CD4-positive, alpha-beta T cell (primary cell): ENCODE measurements around the gene GOLPH3L. TPM values are rescaled to one million over a fixed set of nuclear protein-coding genes. Genes with fewer than 3 reads are reported as not detected.
A peak's percentile ranks its signal among the peaks of the same experiment; 100 is the strongest.
"Not testable (repeated sequence)": the region's sequence is repeated elsewhere in the genome, so short reads cannot be mapped to it uniquely, and the experiment has no call there.

Source experiments
- ATAC-seq: fragments of 200-7000 bp; cut with Tn5 transposase; one replicate; pipeline ENCODE4 v1.10.0; 2022; ENCODE audit warnings: mild to moderate bottlenecking; ENCODE audit not compliant: poor library complexity
- CTCF ChIA-PET: fragments of 350-600 bp; sonication (Branson Sonifier 250); formaldehyde crosslinking; loops from one replicate; lab custom pipeline; 2021; ENCODE audit warnings: antibody characterized with exemption, inconsistent platforms; lab: Charles Lee
- POLR2A ChIA-PET: fragments of 350-600 bp; sonication (Branson Sonifier 250); formaldehyde crosslinking; loops from one replicate; lab custom pipeline; 2021; ENCODE audit warnings: antibody characterized with exemption, inconsistent platforms; lab: Charles Lee
- DNase-seq, 14 experiments: peaks; one replicate each; pipeline ENCODE4 v3.0.0-alpha.2; 2013 to 2020; ENCODE audit warnings: mixed read lengths in 2 of 14
- H3K27ac ChIP-seq, 2 donors: one replicate each; pipeline versions ENCODE4 v1.5.1 to v1.7.0; 2013; ENCODE audit warnings: low read length in 2 of 2, low read depth in 1 of 2, mild to moderate bottlenecking in 1 of 2
- H3K27me3 ChIP-seq, 2 experiments: 1 replicate in 1 of 2; 2 replicates in 1 of 2; pipeline versions ENCODE4 v1.6.1 to v1.7.0; 2013; ENCODE audit warnings: low read length in 2 of 2, control low read depth in 1 of 2, mild to moderate bottlenecking in 1 of 2, moderate library complexity in 1 of 2; ENCODE audit not compliant: insufficient read depth in 2 of 2, control insufficient read depth in 1 of 2
- H3K36me3 ChIP-seq: one replicate; pipeline ENCODE4 v1.6.1; 2013; ENCODE audit warnings: low read length, control low read depth; ENCODE audit not compliant: insufficient read depth
- H3K4me1 ChIP-seq: one replicate; pipeline ENCODE4 v1.6.1; 2013; ENCODE audit warnings: low read length, control low read depth; ENCODE audit not compliant: insufficient read depth
- H3K4me3 ChIP-seq: one replicate; pipeline ENCODE4 v1.5.1; 2013; ENCODE audit warnings: mild to moderate bottlenecking, low read length, moderate library complexity
- H3K9me3 ChIP-seq, 2 experiments: 1 replicate in 1 of 2; 2 replicates in 1 of 2; pipeline versions ENCODE4 v1.6.1 to v1.7.0; 2013; ENCODE audit warnings: low read length in 2 of 2, mild to moderate bottlenecking in 2 of 2, control low read depth in 1 of 2, moderate library complexity in 1 of 2; ENCODE audit not compliant: control insufficient read depth in 1 of 2, insufficient read depth in 1 of 2
- H3K27ac Mint-ChIP-seq: one replicate; pipeline ENCODE4 v1.8.0; 2020; ENCODE audit warnings: mixed read lengths
- H3K27me3 Mint-ChIP-seq: one replicate; pipeline ENCODE4 v1.8.0; 2021; ENCODE audit warnings: mixed read lengths
- H3K36me3 Mint-ChIP-seq: one replicate; pipeline ENCODE4 v1.8.0; 2021; ENCODE audit warnings: low read depth, mixed read lengths
- H3K4me1 Mint-ChIP-seq: one replicate; pipeline ENCODE4 v1.8.0; 2021; ENCODE audit warnings: low read depth, mixed read lengths
- H3K4me3 Mint-ChIP-seq: one replicate; pipeline ENCODE4 v1.8.0; 2020; ENCODE audit warnings: mild to moderate bottlenecking, mixed read lengths
- H3K9me3 Mint-ChIP-seq: one replicate; pipeline ENCODE4 v1.8.0; 2020; ENCODE audit warnings: mixed read lengths
- CTCF ChIP-seq: fragments of 200-600 bp; IDR thresholded peaks from one replicate; pipeline ENCODE4 v1.8.0; 2022; ENCODE audit warnings: antibody characterized with exemption, mild to moderate bottlenecking
- intact Hi-C, 2 experiments: fragments of 100-400 bp; cut with DNase I in 1 of 2; cut with micrococcal nuclease in 1 of 2; formaldehyde crosslinking; loops; one replicate each; pipeline versions ENCODE4 v1.15.1 to v1.9.0; 2023 to 2025; cut with DNase I, micrococcal nuclease
- total RNA-seq, 174 experiments: library from RNA in 2 of 174; stranded (reverse) in 2 of 174; gene quantifications; one replicate each; pipeline ENCODE4 v1.2.3 and lab custom pipeline; 2021 to 2026

Gene GOLPH3L
- total RNA-seq, 2 experiments from 2014 or later = 2.4 to 2.6 TPM

- no peaks in the 10 kb centered on the region for H3K36me3 Mint-ChIP-seq
- ChIA-PET POLR2A (no interaction called here), CTCF (no interaction called here)
- DNase-seq (peak in 1 of 14 experiments; percentile 13), ATAC-seq (no peak)
- Histone ChIP-seq H3K4me3 (no peak within 1 kb of the TSS), H3K27ac (no peak within 1 kb of the TSS), H3K36me3 (no peaks in the 10 kb centered on the region), H3K4me1 (no peaks in the 10 kb centered on the region), H3K27me3 (no peaks in the 10 kb centered on the region), H3K9me3 (peaks cover 0 to 8% of the 10 kb centered on the region in 2 experiments)
- no peak for TF ChIP-seq CTCF
- no peaks in the 10 kb centered on the region for H3K4me1 Mint-ChIP-seq
- H3K27ac Mint-ChIP-seq = no peak within 1 kb of the TSS
- H3K9me3 Mint-ChIP-seq = no peaks in the 10 kb centered on the region
- H3K27me3 Mint-ChIP-seq = no peaks in the 10 kb centered on the region
- no peak within 1 kb of the TSS for H3K4me3 Mint-ChIP-seq
- intact Hi-C loops = no loop called here
Measured at GRCh38 chr1:150720703-150721102, 23.7 kb upstream of the GOLPH3L start, which contains the start of gene HORMAD1. Gene HORMAD1 (minus strand): TSS chr1:150720895. CDS start chr1:150719505, 1,390 bp downstream.

- no peak overlapping the region for H3K4me3 Mint-ChIP-seq
- Histone ChIP-seq H3K9me3 (peaks cover 0 to 8% of the 10 kb centered on the region in 2 experiments), H3K4me3 (no peak overlapping the region), H3K36me3 (no peaks in the 10 kb centered on the region), H3K27me3 (no peaks in the 10 kb centered on the region), H3K27ac (no peak overlapping the region), H3K4me1 (no peaks in the 10 kb centered on the region)
- TF ChIP-seq CTCF = no peak
- DNase-seq (no peak), ATAC-seq (no peak)
- ChIA-PET CTCF (no interaction called here), POLR2A (no interaction called here)
- H3K36me3 Mint-ChIP-seq = no peaks in the 10 kb centered on the region
- intact Hi-C loops = no loop called here
- no peak overlapping the region for H3K27ac Mint-ChIP-seq
- no peaks in the 10 kb centered on the region for H3K27me3 Mint-ChIP-seq
- H3K9me3 Mint-ChIP-seq = no peaks in the 10 kb centered on the region
- no peaks in the 10 kb centered on the region for H3K4me1 Mint-ChIP-seq
Measured at GRCh38 chr1:150720098-150720497, 23.1 kb upstream of the GOLPH3L start.

GRCh38 chr1:150718225-150718891, 21.4 kb upstream of the GOLPH3L start:
- Mint-ChIP-seq H3K4me1 (no peaks in the 10 kb centered on the region), H3K36me3 (no peaks in the 10 kb centered on the region), H3K9me3 (no peaks in the 10 kb centered on the region), H3K27me3 (no peaks in the 10 kb centered on the region), H3K4me3 (no peak overlapping the region), H3K27ac (no peak overlapping the region)
- ChIA-PET POLR2A (no interaction called here), CTCF (interaction anchor here (0.6 kb wide), 1 partner anchor 195 kb away, joined by 4 read pairs; no protein-coding TSS in a partner anchor)
- H3K27me3 ChIP-seq = no peaks in the 10 kb centered on the region
- no peak for TF ChIP-seq CTCF
- H3K27ac ChIP-seq = no peak overlapping the region
- H3K36me3 ChIP-seq = no peaks in the 10 kb centered on the region
- no peak overlapping the region for H3K4me3 ChIP-seq
- no peak for ATAC-seq
- DNase-seq = no peak
- H3K4me1 ChIP-seq = no peaks in the 10 kb centered on the region
- H3K9me3 ChIP-seq = peaks cover 0 to 8% of the 10 kb centered on the region in 2 experiments
- intact Hi-C loops = no loop called here

GRCh38 chr1:150709031-150709430, 12.1 kb upstream of the GOLPH3L start:
- POLR2A ChIA-PET, H3K27ac Mint-ChIP-seq, H3K9me3 ChIP-seq, H3K27ac ChIP-seq, H3K36me3 ChIP-seq, H3K9me3 Mint-ChIP-seq, DNase-seq, H3K4me3 Mint-ChIP-seq, H3K4me3 ChIP-seq, H3K27me3 ChIP-seq, H3K36me3 Mint-ChIP-seq, CTCF ChIA-PET, intact Hi-C loops, H3K4me1 ChIP-seq, H3K27me3 Mint-ChIP-seq, H3K4me1 Mint-ChIP-seq, ATAC-seq: not testable (repeated sequence)
